ENCODE data around the gene ARSB. TPM values are rescaled to one million over a fixed set of nuclear protein-coding genes. Genes with fewer than 3 reads are reported as not detected.
A peak's percentile ranks its signal among the peaks of the same experiment; 100 is the strongest.
"Not testable (repeated sequence)": the region's sequence is repeated elsewhere in the genome, so short reads cannot be mapped to it uniquely, and the experiment has no call there.

ARSB gene
- total RNA-seq, 1 donor from 2014 or later = 7.0 TPM

DNA sequence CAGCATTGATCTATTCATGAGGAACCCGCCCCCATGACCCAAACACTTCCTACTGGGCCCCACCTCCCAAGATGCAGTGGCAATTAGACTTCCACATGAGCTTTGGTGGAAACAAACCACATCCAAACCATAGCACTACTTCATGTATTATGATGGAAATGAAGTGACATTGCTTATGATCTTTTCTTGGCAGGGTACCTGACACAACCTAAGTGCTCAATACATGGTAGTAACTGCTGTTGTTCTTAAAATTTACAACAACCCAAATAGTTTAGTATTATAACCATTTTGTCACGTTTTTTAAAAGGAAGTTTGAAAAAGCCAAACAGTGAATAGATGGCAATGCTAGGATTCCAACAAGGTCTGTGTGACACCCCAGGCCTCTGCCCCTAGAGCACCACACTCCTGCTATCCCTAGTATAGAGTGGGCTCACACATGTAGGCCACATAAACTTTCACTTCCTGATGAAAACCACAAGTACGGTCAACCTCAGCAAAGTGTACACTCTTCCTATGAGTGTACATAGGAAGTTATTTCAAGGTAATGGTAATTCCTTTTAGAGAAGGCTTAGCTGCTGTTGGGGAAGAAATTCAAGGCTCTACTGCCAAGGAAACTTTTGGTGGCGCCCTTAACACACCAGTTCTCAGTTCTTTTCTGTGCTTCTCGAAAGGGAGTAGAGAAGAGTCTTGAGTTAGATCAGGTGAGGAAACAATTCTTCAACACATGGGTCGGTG, 97.6 kb downstream of the ARSB start:
- intact Hi-C loops (cut with DNase I) = no loop called here
- ATAC-seq = no peak
- no peak for DNase-seq (ENCODE audit: low spot score)

DNA sequence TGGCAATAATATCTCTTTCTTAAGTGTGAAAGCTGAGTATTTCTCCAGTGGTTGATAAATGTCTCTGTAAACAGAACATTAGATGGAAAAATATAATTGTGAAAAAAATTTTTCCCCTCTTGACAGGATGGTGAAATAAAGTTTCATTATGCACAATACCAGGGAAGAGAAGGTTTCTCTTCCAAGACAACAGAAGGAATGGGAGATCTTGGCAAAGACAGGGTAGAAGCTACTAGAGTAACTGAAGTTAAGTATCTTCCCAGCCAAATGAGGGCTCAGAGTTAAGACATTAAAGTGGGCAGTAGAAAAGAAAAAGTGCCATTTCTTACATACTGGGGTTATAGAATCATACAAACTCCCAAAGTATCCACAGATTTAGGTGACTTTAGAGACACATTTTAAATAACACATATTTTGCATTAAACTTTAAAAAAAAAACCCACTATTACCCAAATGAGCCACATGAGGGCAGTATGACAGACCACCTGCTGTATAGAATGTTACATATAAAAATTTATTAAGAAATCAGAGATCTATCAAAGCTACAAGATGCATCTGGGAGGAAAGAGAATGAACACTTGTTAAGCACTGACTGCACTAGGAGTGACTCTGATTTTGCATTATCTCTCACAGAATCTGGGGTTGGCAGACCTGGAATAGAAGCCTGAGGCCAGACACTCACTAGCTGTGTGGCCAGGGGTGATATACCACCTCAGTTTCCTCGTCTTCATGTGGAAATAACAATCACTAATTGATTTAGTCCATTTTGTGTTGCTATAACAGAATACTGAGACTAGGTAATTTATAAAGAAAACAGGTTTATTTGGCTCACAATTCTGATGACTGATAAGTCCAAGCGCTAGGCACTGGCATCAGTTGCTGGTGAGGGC, 98.5 kb downstream of the ARSB start:
- ATAC-seq = no peak

DNA sequence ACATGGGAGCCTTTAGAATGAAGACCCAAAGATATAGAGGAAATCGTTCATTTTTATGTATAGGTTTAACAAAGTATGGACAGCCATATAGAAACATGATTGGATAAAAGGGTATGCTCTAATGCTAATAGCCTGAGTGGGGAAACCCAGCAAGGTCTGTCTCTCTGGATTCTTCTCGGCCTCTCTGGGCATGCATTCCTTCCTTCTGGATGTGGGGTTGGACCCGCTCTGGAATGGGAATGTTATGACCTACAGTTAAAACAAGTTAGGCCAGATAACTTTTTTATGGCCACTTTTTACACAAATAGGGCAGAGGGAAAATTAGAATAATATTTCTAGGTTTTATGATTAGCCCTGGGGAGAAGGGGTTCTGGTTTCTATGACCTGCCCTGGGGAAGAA, 103.2 kb downstream of the ARSB start:
- no peak for ATAC-seq
- no peak for DNase-seq (ENCODE audit: low spot score)
- intact Hi-C loops (cut with DNase I) = no loop called here

More for the DNA sequence above, 98.5 kb downstream of the ARSB start:
- no peak for DNase-seq (ENCODE audit: low spot score)
- intact Hi-C loops (cut with DNase I) = no loop called here

DNA sequence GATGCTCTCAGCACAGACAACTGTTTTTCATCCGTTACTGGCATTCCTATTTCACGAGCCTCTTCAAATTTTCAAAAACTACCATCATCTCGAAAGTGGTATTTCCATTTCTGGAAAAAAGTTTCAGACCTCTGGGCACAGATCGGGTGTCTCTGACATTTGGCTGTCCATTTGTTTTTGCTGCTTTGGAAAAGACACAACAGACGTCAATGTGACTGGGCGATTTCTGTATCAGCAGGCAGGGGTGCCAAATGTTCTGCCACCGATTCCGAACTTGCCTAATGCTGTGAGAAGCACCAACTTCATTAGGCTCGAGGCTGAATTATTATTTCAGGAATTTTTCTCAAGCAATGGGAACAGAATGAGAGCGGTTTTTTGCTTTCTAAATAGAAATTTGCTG, 105.6 kb downstream of the ARSB start:
- no peak for DNase-seq (ENCODE audit: low spot score)
- intact Hi-C loops (cut with DNase I) = no loop called here
- no peak for ATAC-seq

DNA sequence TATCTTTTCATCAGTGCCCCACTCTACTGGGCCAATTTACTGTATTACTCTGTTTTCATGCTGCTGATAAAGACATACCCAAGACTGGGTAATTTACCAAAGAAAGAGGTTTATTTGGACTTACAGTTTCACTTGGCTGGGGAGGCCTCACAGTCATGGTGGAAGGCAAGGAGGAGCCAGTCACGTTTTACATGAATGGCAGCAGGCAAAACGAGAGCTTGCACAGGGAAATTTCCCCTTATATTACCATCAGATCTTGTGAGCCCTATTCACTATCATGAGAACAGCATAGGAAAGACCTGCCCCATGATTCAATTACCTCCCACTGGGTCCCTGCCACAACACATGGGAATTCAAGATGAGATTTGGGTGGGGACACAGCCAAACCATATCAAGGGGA, 119.0 kb downstream of the ARSB start:
- intact Hi-C loops (cut with DNase I); ATAC-seq; DNase-seq (ENCODE audit: low spot score): not testable (repeated sequence)

DNA sequence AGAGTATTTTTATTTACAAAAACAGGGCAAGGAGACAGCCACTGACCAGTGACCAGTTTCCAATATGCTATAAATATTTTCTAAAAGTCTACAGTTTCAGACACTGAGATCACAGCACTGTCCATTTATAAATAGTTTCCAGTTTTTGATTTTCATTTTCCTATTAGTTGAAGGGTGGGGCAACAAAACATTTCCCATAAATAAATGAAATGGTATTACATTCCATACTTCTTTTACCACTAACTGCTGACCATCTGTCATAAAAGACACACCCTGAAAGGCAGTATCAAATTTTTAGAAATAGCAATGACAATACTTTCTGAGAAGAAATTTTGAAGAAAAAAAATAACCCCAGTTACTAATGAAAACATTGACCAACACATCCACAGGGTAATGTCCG, 126.7 kb downstream of the ARSB start:
- ATAC-seq (no peak), DNase-seq (ENCODE audit: low spot score) (no peak)
- intact Hi-C loops (cut with DNase I) = no loop called here

DNA sequence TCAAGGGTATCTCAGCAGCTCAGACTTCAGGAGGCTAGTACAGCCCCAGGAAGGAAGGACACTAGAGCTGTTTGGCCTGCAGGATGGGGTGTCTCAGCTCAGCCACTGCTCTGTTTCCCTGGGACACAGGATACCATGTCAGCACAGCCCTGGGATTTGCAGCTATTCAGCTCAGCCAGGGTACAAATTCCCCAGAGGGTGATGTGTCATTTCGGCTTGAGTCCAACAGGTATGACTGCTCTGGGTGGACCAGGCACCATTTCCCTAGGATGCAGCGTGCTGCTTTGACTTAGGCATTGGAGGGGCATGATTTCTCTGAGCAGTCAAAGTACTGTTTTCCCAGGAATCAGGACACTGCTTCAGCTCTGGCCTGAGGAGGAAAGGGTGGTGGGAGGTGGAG, 130.1 kb downstream of the ARSB start:
- intact Hi-C loops (cut with DNase I) = no loop called here
- no peak for DNase-seq (ENCODE audit: low spot score)
- ATAC-seq = no peak

DNA sequence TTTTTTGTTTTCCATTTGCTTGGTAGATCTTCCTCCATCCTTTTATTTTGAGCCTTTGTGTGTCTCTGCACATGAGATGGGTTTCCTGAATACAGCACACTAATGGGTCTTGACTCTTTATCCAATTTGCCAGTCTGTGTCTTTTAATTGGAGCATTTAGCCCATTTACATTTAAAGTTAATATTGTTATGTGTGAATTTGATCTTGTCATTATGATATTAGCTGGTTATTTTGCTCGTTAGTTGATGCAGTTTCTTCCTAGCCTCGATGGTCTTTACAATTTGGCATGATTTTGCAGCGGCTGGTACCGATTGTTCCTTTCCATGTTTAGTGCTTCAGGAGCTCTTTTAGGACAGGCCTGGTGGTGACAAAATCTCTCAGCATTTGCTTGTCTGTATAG, 133.2 kb downstream of the ARSB start:
- ATAC-seq; intact Hi-C loops (cut with DNase I); DNase-seq (ENCODE audit: low spot score): not testable (repeated sequence)

DNA sequence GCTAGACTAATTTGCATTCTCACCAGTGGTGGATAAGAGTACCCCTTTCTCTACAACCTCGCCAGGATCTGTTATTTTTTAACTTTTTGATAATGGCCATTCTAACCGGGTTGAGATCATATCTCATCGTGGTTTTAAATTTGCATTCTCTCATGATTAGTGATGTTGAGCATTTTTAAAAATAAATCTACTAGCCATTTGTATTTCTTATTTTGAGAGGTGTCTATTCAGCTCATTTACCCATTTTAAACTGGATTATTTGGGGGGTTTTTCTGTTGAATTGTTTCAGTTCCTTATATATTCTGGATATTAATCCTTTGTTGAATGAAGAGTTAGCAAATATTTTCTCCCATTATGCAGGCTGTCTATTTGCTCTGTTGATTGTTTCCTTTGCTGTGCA, 139.6 kb downstream of the ARSB start:
- ATAC-seq (no peak), DNase-seq (ENCODE audit: low spot score) (no peak)
- intact Hi-C loops (cut with DNase I) = no loop called here

DNA sequence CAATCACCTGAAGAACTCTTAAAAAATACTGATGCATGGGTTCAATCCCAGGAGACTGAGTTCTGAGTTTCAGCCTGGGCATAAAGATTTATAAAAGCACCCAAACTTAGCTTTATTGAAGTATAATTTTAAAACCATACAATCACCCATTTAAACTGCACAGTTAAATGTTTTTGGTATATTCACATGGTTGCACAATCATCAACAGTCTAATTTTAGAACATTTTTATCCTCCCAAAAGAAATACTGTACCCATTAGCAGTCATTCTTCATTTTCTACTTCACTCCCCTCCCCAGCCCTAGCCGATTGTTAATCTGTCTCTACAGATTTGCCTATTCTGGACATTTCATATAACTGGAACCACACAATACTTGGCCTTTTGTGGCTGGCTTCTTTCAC, 141.7 kb downstream of the ARSB start:
- ATAC-seq (no peak), DNase-seq (ENCODE audit: low spot score) (no peak)
- intact Hi-C loops (cut with DNase I) = no loop called here

DNA sequence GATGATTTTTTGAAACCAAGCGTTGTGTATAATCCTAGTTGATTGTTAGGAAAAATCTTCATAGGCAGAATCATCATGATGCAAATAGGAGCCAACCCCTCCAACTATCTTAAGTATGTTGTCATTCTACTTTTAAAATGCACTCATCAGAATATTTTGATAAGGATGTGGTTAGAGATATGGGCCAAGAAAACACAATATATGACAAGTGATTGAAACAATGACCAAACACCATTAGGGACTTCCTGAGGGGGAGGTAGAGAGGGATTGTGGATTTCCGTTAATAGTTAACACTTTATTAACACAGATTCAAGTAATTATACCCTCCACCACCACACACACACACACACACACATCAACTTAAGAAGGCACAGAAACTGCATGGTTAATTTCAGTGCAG, 143.3 kb downstream of the ARSB start:
- ATAC-seq (no peak), DNase-seq (ENCODE audit: low spot score) (no peak)
- intact Hi-C loops (cut with DNase I) = no loop called here

DNA sequence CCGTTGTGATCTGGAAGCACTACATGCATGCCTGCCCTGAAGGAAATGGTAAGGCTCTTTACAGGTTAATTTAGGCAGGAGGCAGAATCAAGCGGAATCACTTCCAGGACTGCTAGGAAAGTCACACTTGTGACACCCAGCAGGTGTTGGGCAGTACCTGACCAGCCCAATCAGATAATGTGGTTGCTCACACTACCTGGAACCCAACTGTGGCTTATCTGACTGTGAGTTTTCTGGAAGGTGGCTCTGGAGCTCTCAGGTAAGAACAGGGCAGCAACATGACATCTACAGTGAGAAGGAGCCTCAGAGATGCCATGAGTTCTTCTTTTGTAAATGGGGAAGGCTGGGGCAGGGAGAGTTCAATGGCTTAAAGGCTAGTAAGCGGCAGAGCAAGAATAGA, 146.4 kb downstream of the ARSB start:
- intact Hi-C loops (cut with DNase I) = no loop called here
- ATAC-seq (no peak), DNase-seq (ENCODE audit: low spot score) (no peak)

DNA sequence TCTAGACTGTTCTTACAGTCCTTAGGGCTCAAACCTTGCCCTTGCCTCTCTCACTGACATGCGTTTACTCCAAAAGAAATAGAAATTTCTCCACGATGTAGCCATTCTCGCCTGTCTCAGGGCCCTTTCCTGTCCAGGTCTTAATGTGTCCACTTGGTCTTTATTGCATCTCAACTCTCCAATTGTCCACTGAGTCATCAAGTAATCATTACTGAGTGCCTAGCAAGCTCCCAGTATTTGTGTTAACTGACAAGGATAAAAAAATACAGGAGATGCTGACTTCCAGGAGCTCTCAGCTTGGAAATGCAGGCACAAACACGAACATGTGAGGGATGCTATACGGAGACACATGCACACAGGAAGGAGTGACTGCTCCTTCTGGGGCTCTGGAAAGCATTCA, 147.3 kb downstream of the ARSB start:
- no peak for DNase-seq (ENCODE audit: low spot score)
- no peak for ATAC-seq
- intact Hi-C loops (cut with DNase I) = no loop called here

DNA sequence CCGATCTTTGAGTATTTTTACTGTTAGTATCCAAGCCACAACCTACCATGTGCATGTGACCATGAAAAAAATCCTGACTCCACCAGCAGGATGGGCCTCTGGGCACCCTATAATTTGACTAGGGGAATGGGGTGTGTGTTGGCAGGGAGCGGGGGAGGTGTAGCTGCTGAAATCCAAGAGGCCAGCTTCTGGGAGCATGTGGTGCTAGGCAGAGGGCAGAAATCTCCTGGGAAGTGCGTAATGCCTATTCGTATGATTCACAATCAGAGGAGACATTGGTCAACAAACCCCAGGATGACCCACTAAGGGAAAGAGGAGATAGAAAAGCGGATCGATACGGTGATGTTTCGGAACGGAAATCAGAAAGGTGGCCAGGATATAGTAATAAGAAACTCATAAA, 149.9 kb downstream of the ARSB start:
- ATAC-seq = no peak

DNA sequence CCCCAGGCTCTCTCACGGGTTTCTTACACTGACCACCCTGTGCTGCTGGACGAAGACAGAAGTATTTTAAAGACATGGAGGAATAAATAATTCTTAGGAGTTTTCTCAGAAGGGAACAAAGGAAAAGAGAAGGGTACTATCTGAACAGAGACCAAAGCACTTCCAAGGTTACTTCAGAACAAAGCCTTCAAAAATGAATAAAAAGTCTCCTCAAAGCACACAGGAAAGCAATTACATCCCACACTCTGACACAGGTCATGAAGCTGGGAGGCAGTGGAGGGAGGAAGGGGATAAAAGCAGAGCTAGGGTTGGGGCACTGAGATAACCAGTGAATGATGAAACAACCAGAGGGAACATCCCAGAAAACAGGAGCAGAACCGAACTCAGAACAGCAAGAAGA, 151.8 kb downstream of the ARSB start:
- ATAC-seq (no peak), DNase-seq (ENCODE audit: low spot score) (no peak)
- intact Hi-C loops (cut with DNase I) = no loop called here

More for the DNA sequence above, 149.9 kb downstream of the ARSB start:
- no peak for DNase-seq (ENCODE audit: low spot score)
- intact Hi-C loops (cut with DNase I) = no loop called here

DNA sequence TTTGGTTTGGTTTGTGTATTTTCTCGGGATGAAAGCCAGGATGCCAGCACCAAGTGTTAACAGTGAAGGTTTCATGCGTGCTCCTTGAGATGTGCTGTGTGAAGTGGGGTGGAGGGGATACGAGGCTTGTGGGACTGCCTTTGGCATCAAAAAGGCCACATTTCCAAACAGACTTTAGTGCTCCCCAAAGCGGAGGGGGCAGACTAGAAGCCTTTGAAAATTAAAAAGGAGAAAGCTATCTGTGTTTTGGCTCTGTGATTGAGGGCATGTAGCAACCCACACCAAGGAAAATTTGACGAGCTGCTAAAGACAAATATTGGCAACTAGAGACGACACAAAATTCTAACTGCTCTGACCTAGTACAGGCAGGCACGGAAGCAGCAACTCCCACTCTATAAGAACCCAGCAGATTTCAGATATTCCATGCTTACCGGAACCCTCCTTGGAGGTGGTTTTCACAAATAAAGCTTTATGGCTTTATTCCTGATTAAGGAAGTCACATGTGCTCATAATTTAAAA, 154.5 kb downstream of the ARSB start:
- ATAC-seq (peak; percentile 81), DNase-seq (ENCODE audit: low spot score) (no peak)
- intact Hi-C loops (cut with DNase I) = no loop called here

DNA sequence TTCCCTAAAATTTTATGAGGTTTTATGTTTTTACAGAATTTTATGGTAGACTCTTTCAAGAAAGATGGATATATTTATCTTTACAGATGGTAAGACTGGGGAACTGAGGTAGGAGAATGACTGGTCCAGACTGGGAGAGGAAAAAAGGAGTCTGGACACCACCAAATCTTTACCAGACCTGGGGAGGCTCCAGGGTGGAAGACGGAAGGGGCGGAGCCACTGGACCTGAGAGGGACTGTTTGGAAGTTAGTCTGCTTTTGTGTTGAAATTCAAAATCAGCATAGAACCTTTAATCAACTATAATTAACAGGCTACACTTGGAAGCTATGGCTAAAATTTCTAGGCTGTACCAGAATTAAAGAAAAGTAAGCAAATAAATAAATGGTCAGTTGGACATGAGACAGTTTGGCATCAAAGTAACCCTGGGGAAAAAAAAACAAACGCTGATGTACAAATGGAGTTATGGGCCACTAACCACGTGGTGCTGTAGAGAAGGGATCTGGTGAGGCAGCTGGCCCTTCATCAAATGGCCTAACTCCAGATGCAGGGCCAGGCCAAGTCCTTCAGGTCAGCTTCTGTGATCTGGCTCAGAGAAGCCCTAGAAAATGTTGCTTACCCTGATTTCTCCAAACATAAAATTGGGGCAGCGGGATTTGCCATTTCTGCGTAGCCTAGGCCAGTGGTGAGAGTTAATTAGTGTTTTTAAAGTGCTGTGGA, 155.1 kb downstream of the ARSB start:
- intact Hi-C loops (cut with DNase I) = no loop called here
- DNase-seq (ENCODE audit: low spot score) = peak; percentile 74
- ATAC-seq = peak; percentile 97

DNA sequence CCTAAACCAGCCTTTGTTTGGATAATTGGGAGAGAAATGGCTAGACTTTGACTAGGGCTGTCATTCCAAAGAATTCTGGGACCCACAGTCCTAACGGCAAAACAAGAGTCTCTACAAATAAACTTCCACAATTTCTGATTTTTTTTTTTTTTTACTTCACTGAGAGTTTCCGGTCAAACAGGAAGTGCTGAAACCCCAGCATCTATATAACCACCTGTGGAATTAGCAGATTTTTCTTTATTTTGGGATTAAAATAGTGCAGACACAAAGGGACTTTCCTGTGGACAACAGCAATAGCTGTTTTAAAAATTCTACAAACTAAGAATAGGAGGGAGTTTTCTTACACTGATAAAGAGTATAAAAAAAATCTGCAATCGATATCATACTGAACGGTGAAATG, 157.4 kb downstream of the ARSB start:
- ATAC-seq = no peak
- intact Hi-C loops (cut with DNase I) = no loop called here
- DNase-seq (ENCODE audit: low spot score) = no peak

DNA sequence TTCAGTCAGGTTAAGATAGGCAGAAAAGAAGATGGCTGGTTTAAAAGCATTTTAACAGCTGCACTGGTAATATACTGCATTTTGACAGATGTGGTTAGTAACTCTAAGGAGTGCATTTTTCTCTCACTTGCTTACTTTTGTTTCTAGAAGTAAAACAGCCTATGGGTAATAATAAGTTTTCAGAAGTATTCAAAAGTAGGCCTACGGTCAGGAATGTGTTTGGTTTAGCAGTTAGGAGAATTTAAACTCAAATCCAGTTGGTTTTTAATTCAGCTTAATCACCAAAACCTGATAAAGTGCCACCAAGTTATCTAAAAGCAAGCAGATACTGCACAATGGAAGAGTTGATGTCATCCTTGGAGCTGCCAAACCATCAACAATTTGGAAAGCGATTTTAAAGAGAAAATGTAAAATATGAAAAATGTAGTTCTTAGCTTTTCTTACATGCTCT, 160.3 kb downstream of the ARSB start:
- ATAC-seq = peak; percentile 50
- intact Hi-C loops (cut with DNase I) = no loop called here

More for the DNA sequence above, 160.3 kb downstream of the ARSB start:
- no peak for DNase-seq (ENCODE audit: low spot score)
